Measurements from ENCODE around the gene SH2B3. TPM values are rescaled to one million over a fixed set of nuclear protein-coding genes. Genes with fewer than 3 reads are reported as not detected.

SH2B3 gene
- total RNA-seq, 1 donor from 2014 or later = 36.4 TPM

- H3K36me3 Mint-ChIP-seq (ENCODE audit: unreplicated experiment) = peaks cover 36% of the 10 kb centered on the region
- no peaks in the 10 kb centered on the region for H3K27me3 Mint-ChIP-seq (ENCODE audit: unreplicated experiment)
- H3K4me3 Mint-ChIP-seq (ENCODE audit: unreplicated experiment) = no peak overlapping the region
- H3K4me1 Mint-ChIP-seq (ENCODE audit: unreplicated experiment) = peaks cover 23% of the 10 kb centered on the region
- TF ChIP-seq CTCF (IDR thresholded peaks at IDR 0.05) = no peak
- peak; percentile 71 for DNase-seq (ENCODE audit: extremely low spot score, unreplicated experiment)
- no peaks in the 10 kb centered on the region for H3K9me3 Mint-ChIP-seq (ENCODE audit: unreplicated experiment)
- H3K27ac Mint-ChIP-seq (ENCODE audit: unreplicated experiment) = peak overlapping the region; percentile 86
Measured at GRCh38 chr12:111445726-111446581, 40.2 kb downstream of the SH2B3 start.

DNA sequence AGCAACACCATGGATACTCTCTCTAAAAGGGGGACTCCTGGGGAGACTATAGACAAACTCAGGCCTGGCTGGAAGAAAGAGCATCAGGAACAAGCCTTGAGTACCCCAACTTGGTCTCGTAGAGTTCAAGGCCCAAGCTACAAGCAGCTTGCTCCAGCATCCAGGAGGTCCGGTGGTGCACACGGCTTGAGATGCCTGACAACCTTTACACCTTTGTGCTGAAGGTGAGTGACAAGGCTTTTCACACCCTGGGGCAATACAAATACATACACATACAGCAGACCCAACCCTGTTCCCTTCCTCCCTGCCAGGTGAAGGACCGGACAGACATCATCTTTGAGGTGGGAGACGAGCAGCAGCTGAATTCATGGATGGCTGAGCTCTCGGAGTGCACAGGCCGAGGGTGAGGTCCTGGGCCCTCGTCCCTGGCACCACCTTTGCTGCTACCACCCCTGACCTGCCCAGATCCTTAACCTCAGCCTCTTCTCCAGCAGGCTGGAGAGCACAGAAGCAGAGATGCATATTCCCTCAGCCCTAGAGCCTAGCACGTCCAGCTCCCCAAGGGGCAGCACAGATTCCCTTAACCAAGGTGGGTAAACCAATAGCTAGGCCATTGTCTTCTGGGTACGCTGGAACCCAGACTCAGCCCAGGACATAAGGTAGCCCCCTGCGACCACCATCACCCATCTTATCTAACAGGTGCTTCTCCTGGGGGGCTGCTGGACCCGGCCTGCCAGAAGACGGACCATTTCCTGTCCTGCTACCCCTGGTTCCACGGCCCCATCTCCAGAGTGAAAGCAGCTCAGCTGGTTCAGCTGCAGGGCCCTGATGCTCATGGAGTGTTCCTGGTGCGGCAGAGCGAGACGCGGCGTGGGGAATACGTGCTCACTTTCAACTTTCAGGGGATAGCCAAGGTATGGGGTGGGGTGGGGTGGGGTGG lies 41.2 kb downstream of the SH2B3 start:
- H3K9me3 Mint-ChIP-seq (ENCODE audit: unreplicated experiment) = no peaks in the 10 kb centered on the region
- H3K27ac Mint-ChIP-seq (ENCODE audit: unreplicated experiment) = peak overlapping the region; percentile 86
- peaks cover 26% of the 10 kb centered on the region for H3K4me1 Mint-ChIP-seq (ENCODE audit: unreplicated experiment)
- DNase-seq (ENCODE audit: extremely low spot score, unreplicated experiment) = peak; percentile 79
- H3K4me3 Mint-ChIP-seq (ENCODE audit: unreplicated experiment) = no peak overlapping the region
- H3K27me3 Mint-ChIP-seq (ENCODE audit: unreplicated experiment) = no peaks in the 10 kb centered on the region
- TF ChIP-seq CTCF (IDR thresholded peaks at IDR 0.05) = no peak
- H3K36me3 Mint-ChIP-seq (ENCODE audit: unreplicated experiment) = peaks cover 43% of the 10 kb centered on the region

- Mint-ChIP-seq H3K4me3 (ENCODE audit: unreplicated experiment) (no peak overlapping the region), H3K9me3 (ENCODE audit: unreplicated experiment) (no peaks in the 10 kb centered on the region), H3K27me3 (ENCODE audit: unreplicated experiment) (no peaks in the 10 kb centered on the region), H3K27ac (ENCODE audit: unreplicated experiment) (no peak overlapping the region), H3K4me1 (ENCODE audit: unreplicated experiment) (peaks cover 26% of the 10 kb centered on the region), H3K36me3 (ENCODE audit: unreplicated experiment) (peaks cover 43% of the 10 kb centered on the region)
- TF ChIP-seq CTCF (IDR thresholded peaks at IDR 0.05) = no peak
- peak; percentile 82 for DNase-seq (ENCODE audit: extremely low spot score, unreplicated experiment)
Measured at GRCh38 chr12:111447571-111448265, 42.0 kb downstream of the SH2B3 start.

DNA sequence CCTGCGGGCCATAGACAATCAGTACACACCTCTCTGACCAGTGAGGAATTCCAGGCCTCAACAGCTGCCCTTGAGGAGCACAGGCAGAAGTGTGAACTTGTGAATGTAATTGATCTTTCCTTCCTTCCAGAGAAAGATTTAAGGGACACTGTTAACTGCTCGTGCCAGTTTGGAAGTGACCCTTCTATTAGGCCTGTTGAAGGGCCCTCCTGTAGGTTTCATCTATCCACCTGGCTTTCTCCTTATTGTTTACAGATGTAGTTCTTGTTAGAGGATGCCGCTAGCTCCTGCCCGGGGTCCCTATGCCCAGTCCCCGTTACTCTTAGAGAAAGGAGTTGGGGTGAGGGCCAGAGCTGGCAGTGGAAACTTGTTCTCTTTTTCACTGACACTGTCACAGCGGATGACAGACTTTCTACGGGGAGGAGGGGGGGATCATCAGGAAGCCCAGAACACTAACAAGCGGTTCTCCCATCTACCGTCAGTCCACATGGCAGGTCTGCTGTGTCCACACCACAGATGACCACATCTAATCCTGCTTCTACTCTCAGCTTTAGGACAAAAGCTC lies 42.6 kb downstream of the SH2B3 start:
- peaks cover 25% of the 10 kb centered on the region for H3K4me1 Mint-ChIP-seq (ENCODE audit: unreplicated experiment)
- no peaks in the 10 kb centered on the region for H3K27me3 Mint-ChIP-seq (ENCODE audit: unreplicated experiment)
- no peak overlapping the region for H3K27ac Mint-ChIP-seq (ENCODE audit: unreplicated experiment)
- TF ChIP-seq CTCF (IDR thresholded peaks at IDR 0.05) = no peak
- H3K9me3 Mint-ChIP-seq (ENCODE audit: unreplicated experiment) = no peaks in the 10 kb centered on the region
- no peak overlapping the region for H3K4me3 Mint-ChIP-seq (ENCODE audit: unreplicated experiment)
- H3K36me3 Mint-ChIP-seq (ENCODE audit: unreplicated experiment) = peaks cover 38% of the 10 kb centered on the region
- peak; percentile 63 for DNase-seq (ENCODE audit: extremely low spot score, unreplicated experiment)
